ENCODE measurements around the gene DENND1B.

The DENND1B gene

DNA sequence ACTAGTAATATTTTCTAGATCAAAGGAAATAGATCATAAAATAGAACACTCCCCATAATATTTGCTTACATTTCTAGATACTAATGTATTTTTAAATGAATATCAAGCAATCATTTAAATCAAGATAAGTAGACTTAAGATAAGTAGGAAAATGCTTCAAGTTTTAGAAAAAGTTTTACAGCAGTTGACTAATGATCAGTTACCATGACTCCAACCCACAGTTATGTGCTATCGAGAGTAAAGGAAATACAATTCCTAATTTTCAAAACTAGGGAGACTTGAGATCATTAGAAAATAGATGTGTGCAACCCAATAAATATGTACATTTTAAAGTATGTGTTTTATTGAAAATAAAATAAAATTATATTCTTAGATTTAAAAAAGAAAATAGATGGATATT is 95.0 kb downstream of the DENND1B start:
- no peak for DNase-seq

DNA sequence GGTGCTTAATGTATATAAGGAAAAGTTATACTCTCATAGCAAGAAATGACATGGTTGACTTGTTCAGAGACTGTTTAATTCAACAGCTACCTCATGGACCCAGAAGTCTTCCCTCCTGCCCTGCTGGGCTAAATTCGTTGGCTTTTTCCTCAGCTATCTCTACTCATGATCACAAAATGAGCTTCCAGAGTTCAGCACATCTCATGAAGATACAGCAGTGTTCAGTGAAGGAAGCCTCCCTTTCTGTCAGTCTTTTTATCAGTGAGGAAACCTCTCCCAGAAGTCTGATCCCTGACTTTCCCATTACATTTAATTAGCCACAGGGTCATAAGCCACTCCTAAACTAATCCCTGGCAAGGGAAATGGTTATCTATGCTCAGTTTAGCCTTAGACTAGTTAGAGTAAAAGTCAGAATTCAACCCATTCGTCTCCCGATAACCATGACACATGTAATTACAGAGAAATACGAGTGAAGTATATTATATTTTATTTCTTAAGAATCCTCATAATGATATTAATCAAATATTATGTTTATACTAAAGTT is 97.5 kb downstream of the DENND1B start:
- peak; percentile 52 for DNase-seq

DNA sequence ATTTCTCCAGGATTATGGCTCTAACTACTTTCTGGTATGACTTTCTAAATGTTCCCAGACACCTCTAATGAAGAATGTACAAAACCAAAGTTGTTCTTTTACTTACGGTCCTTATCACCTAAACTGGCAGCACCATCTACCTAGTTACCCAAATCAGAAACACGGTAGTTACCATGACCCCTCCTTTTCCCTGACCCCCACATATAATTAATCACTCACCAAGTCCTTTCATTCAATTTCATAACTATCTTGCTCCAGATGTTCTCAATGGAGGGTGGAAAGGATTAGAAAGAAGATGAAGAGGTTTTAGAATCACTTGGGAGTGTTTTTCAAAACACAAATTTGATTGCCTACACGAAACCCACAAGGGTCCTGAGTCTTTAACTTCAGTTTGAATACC is 98.0 kb downstream of the DENND1B start:
- DNase-seq: peak; percentile 58

DNA sequence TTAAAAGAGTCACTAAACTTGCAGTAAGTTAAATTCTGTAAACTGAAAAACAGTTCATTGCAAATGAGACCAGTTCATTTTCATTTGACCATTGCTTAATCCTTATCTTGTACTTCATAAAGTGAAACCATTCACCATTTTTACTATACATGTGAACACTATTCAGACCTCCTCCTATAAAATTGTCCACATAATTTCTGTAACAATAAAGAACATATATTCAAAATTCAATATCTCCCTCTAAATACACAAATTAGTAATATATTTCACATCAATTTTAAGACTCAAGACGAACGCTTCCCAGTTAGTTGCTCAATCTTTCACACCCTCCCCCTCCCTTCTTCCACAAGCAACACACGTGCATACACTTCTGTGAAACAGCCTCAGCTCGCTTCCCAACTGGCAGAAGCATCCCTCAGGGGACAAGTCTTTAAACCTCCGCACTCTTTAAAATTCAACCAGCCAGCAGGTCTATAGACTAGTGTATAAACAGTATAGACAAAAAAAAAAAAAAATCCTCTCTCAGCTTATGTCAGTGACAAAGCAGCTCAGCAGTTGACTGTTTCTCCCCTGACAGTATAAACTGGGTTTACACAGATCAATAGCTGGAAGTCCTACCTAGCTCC is 99.6 kb downstream of the DENND1B start:
- peak; percentile 96 for DNase-seq

DNA sequence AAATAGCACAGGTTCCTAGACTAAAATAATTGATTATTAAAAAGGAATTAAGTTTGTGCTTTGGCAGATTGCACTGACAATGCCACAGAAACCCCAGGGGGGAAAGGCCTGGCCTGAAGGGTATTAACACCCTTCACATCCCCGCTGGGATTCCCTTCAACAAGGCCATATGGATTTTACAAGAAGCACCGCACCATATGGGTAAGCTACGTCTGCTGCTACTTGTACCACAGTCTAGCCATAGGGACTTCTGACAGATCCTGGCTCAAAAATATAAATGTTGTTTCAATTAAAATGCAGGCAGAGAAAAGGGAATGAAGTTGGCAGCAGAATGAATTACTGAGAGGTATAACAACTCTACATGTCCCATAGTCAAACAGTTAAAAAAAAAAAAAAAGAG is 101.0 kb downstream of the DENND1B start:
- DNase-seq: peak; percentile 99

DNA sequence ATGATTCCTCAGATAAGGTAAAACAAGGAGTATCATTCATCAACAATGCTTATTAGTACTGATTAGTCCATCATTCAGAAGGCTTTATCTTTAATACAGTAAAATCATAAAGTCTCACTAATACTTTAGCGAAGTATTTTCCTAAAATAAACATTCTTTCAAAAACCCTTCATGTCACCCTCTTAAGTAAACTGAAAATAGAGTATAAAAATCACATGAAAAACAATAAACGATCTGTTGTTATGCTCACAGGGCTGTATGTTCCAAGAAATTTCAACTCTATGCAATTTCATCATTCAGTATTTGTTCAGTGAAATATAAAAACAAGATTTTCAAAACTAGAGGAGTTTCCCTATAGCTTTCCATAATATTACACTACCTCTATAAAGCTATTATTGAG is 102.0 kb downstream of the DENND1B start:
- DNase-seq: no peak

DNA sequence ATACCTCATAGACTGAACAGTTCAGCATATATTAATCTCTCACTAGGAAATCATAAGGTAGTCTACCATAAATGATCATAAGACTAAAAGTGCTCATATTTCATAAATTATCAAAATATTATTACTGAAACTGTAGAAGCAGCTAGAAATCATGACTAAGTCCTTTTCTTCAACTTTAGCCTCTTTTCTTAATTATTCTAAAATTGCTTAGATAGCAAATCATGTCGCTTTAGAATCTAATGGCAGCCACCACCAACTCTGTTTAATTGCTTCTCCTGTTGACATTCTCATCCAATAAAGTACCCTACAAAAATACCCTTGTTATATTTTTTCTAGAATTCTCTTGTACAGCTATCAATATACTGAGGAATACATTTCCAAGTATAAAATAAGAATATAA is 102.9 kb downstream of the DENND1B start:
- no peak for DNase-seq

DNA sequence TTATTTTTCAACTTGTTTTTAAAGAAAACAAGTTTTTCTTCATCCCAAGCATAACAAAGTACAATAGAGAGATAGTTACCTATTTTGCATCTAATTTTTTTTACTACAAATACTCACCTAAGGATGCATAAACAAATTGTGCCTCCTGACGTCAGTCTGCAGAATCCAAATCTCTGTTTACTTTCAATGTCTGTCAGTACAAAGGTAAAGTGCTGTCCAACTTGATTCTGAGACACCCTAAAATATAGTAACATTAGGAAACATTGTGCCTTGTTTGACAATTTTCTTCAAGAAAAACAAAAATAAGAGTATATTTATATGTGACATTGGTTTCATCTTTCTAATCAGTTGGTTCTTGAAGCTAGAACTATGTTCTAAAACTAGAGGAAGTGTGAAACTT is 103.4 kb downstream of the DENND1B start:
- no peak for DNase-seq

DNA sequence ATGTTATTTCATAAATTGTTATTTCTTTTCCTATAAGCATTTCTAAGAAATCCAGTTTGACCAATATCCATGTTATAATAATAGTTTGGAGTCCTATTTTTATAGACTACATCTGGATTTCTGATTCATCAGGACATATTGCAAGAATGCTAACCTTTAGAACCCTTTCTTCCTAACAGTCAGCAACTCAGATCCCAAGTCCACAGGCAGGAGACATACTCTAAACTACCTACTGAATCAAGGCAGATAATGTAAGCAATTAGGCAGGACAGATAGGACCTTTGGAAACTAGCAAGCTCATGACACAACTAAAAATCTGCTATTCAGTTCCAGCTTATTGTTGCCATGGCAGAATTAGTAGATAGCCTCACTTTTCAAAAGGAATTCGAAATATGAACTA is 104.1 kb downstream of the DENND1B start:
- peak; percentile 52 for DNase-seq

DNA sequence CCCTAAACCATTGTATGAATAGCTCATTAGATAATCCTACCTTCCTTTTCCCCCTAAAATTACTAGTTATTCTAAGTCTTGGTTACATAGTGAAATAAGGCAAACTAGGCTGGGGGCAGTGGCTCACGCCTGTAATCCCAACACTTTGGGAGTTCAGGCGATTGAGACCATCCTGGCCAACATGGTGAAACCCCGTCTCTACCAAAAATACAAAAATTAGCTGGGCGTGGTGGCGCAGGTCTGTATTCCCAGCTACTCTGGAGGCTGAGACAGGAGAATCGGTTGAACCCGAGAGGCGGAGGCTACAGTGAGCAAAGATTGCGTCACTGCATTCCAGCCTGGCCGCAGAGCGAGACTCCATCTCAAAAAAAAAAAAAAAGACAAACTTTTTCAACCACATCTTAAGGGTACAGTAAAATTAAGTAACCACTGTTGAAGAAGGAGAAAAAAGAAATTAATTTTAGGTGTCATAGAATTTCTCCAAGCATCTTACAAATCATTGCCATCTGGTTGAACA is 108.5 kb downstream of the DENND1B start:
- no peak for DNase-seq

DNA sequence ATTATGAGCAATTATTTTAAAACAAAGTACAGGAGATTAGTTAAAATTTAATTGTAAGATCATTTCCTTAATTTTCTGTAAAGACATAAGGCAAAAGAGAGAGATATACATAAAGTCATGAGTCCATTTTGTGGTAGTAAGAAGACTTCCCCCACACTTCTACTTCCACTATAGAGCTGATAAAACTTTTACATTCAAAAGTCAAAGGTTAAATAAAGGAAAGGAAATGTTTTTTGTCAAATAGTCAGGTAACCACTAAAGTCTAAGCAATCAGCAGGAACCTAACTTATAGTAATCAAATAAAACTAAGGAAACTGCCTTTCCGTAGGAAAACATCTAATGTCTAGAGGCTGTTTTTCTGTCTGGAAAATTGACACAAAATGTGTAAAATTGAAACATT is 110.9 kb downstream of the DENND1B start:
- no peak for DNase-seq

DNA sequence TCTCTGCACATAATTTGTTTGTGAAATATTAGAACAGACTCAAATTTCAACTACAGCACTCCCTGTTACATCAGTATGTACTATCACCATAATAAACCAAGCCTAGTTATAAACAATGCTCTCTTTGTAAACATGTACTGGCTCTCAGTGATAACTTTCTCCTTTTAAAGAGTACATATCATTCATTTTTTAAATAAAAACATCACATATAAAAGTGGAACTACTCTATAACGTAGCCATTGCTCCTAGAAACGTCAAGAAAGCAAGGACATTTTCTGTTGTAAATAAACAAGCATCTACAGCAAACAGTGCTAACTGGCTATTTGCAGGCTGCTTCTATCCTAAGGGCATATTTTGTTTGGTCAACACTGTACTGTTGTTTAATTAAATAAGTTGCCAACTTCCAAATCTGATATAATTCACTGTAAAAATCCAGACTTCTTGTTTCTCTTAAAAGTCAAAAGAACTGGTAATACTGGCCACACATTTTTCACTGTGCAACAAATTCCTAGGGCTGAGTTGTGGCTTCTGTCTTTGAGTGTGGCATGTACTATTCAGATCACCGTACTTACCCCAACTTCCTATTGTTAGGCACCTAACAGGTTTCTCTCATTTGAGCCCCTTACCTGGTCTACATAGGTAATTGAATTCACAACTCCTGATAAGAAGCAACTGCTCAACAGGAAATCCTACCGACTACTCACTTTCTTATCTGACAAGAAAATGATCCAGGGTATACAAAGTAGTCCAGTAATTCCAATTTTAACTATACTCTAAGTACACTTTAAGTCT is 111.9 kb downstream of the DENND1B start:
- DNase-seq: peak; percentile 45

DNA sequence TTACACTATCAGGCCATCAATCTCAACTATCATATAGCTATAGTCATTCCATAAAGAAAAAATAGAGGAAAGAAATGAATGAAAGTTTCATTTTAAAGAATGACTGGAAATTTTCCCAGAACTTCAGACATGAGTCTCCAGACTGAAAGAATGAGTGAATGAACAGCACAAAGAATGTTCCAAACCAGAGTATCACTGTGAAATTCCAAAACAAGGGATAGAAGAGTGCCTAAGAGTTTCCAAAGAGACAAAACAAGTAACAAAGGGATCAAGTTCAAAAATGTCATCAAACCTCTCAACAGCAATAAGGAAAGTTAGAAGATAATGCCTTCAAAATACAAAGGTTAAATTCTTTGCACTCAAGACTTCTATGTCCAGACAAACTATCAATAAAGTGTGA is 114.9 kb downstream of the DENND1B start:
- no peak for DNase-seq

DNA sequence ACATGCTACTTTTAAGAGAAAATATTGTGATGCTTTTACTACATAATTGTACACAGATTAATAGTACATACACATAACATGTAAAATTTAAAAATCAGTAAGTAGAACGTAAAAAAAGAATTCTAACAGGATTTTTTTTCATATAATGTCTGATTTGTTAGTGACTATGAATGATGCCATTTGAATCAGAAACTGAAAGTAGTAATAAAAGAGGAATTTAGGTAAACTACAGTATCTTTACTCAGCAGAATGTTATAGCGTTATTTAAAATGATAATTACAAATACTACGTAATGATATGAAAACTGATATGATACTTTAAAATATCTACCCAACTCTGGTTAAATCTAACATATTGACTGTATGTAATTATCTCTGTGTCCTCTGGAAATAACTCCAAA is 116.1 kb downstream of the DENND1B start:
- DNase-seq: no peak

DNA sequence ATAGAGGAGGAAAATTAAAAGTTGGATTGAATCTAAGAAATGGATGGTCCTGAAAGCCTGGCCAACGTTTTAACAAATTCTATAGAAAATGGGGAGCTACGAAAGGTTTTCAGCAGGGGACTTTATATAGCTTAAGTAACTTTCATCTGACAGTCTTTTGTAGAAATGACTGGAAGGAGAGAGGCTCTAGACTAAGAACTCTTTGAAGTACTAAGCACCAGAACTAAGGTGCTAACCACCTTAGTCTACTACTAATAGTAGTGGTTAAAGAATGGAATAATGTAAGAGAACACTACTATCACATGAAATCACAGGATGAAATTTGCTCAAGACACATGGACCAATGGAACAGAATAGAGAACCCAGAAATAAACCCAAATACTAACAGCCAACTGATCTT is 126.1 kb downstream of the DENND1B start:
- DNase-seq: no peak

DNA sequence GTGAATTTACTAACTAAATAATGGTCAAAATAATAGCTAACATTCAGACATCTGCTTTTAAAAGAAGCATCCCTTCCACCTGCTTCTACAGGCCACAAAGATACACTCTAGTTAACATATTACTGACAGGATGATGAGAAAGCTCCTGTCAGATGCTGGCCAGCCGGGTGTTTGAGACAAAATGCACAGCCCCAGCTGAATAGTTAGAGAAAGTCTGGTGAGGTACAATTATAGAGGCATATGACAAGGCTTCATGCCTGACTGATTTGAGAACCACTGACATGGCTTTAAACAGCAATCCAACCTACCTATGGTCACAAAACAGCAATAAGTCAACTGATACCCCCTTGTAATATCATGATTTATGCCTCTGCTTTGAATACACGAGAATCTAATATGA is 137.0 kb downstream of the DENND1B start:
- peak; percentile 86 for DNase-seq

DNA sequence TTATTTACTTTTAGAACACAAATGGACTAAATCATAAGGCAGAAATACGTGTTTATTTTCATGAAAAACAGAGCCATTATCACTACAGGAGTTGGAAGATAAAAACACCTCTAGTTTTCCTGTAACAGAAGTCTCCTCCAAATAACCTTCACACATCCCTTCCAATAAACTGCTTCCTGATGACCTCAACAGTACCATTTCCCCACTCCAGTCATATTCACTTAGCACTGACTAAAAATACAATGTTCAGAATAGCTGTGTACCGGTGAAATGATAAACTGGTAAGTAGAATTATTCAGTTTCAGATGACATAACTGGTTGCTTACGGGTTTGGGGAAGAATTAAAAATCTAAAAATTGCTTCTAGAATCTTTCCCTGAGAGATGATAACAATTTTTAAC is 137.9 kb downstream of the DENND1B start:
- peak; percentile 53 for DNase-seq

DNA sequence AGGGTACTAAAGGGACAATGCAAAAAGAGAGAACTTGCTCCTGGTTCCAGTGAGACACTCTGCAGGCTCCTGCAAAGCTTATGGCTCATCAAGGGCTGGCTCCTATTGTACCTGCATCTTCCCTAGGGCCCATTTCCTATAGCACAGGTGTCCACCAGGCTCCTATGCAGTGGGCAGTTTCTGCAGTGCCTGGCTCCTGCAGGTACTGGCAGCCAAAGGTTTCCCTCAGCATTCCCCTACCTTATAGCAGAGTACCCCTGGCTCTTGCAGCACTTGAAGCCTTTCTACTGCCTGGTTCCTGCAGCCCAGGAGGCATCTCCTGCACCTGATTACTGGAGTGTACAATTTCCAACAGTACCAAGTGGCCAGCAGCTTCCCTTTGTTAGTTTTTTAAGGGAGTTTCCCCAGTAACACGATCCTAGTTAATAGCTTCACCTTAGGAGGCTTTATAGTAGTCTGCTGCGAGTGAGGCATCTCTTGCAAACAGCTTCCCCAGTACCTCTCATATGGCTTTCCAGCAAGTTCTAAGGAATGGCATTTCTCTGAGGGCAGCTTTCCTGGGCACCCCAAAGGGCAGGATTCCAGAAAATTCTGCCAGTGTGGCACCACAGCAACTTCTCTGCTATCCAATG is 141.7 kb downstream of the DENND1B start:
- DNase-seq: peak; percentile 92

DNA sequence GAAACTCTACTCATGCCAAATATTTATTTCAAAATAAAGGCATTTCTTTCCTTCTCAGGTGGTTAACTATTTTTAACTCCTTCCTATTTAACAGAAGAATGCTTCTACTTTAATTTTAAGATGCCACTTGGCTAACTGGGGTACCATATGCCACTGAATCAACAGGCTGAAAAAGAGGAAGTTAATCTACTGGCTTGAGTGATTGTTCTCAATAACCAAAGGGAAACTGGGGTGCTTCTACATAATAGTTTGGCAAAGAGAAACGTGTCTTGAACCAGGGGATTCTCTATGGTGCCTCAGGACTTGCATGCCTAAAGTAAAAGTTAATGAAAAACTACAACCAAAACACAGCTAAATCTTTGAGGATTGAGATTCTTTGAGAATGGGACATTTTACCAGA is 142.6 kb downstream of the DENND1B start:
- no peak for DNase-seq

DNA sequence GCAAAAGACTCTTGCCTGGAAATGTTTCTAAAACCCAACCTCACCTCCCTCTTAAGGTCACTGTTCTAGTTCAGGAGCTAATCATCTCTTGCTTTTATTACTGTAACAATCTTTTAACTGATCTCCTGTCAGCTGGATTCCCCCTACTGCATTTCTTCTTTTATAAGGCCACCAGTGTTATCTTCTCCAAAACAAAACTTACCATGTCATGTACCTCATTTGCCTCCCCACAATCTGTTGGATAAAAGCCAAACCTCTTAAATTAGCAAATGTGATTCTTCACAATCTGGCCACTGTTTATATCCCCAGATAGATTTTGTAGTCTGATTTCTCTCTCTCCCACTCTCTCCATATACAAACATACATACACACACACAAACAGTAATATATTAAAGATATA is 143.3 kb downstream of the DENND1B start:
- DNase-seq: peak; percentile 49

DNA sequence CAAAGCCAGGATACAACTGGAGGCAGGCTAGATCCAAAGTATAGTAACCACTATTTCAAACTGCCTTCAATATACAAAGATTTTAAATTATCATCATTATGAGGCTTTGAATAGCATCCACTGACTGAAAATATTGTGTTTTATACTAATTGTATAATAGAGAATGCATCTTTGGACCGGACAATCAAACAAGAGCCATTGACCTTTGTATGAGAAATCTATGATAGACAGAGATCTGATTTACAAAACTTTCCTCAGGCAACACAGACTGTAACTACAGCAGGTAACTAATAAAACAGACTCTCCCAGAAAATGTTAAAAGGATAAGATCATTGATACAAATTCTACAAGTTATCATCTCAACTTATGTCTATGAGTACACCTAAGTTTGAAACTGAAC is 152.9 kb downstream of the DENND1B start:
- DNase-seq: no peak

DNA sequence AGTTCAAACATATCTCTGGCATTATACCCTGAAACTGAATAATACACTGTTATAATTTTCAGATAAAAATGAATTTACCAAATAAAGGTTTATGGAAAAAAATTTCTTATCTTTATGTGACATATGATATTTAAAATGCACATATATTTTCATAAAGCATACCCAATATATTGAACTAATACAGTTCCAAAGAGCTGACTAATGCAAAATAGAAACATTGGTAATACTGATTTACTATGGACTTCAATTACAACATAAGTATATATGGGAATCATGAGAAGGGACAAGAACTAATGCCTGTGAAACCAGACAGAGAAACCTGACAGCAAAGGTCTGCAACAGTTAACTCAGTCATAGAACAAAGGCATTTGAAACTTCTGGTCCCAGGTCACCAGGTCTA is 153.5 kb downstream of the DENND1B start:
- DNase-seq: no peak

DNA sequence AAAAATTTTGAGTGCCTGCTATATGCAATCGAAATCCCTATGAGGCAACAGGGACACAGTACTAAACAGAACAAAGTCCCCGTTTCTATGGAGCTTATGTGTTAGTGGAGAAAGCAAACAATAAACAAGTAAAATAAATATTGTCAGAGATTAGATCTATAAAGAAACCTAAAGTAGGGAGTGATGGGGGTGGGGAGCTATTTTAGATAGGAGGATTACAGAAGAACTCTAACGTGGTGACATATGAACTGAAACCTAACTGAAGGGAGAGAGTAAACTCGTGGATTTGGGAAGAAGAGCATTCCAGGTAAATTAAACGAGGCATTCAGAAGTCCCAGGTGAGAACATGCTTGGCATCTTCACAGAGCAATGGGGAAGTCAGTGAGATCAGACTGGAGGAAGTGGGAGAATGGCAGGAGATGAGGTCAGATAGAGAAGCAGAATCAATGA is 154.5 kb downstream of the DENND1B start:
- peak; percentile 73 for DNase-seq

Data from NCI-H69 (cell line).